ENCODE data around the gene AUH.

DNA sequence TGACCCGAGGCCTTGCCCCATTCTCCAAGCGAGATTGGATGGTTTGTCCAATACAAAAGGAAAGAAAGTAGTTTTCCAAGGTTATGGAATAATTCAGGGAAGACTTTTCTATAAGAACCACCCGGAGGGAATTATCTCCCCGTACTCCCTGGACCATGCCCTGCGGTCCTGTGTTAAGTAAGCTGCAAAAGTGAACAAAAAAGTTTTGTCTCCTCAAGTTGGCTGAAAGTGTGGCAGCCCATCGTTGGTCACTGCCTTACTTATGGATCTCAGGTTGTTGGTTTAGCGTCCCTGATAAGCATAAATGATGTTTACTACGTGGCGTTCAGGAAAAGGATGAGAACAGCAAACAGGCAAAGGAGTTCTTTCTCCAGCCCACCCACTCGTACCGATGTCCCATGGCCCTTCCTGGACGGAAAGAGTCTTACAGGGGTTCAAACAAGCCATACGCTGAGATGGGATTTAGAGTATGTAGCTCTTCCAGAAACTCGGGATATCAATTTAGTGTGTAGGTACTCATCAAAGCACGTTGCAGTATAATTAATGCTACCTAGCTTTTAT is 413 bp upstream of the AUH start:
- no peak for TF ChIP-seq POLR2A (IDR thresholded peaks at IDR 0.05; ENCODE audit: low read length)
- no peak for TF ChIP-seq GATA1 (IDR thresholded peaks at IDR 0.05; ENCODE audit: low read depth, low read length)
